Esophagus muscularis mucosa (tissue), 3 donors: ENCODE data around the gene SAXO2.

ENCODE experiments used
- POLR2A ChIP-seq: fragments of 450-650 bp; IDR thresholded peaks from one replicate; pipeline ENCODE4 v1.6.1; 2017; ENCODE audit warnings: antibody characterized with exemption, moderate library complexity, mild to moderate bottlenecking, low read depth
- POLR2AphosphoS5 ChIP-seq, 2 donors: sonication (generic); formaldehyde crosslinking; IDR thresholded peaks; one replicate each; pipeline ENCODE4 v1.6.1; 2017; ENCODE audit warnings: antibody characterized with exemption in 2 of 2
- TF ChIP-seq, protein P1 (sequence below), 3 experiments: fragments of 200-600 bp in 2 of 3; fragments of 450-650 bp in 1 of 3; sonication (generic) in 2 of 3; IDR thresholded peaks; one replicate each; pipeline ENCODE4 v1.5.1; 2017 to 2019; ENCODE audit warnings: antibody characterized with exemption in 3 of 3, mild to moderate bottlenecking in 2 of 3, moderate library complexity in 1 of 3

GRCh38 chr15:82292271-82292670 lies 29.7 kb downstream of the SAXO2 start:
- TF ChIP-seq, protein P1, sequence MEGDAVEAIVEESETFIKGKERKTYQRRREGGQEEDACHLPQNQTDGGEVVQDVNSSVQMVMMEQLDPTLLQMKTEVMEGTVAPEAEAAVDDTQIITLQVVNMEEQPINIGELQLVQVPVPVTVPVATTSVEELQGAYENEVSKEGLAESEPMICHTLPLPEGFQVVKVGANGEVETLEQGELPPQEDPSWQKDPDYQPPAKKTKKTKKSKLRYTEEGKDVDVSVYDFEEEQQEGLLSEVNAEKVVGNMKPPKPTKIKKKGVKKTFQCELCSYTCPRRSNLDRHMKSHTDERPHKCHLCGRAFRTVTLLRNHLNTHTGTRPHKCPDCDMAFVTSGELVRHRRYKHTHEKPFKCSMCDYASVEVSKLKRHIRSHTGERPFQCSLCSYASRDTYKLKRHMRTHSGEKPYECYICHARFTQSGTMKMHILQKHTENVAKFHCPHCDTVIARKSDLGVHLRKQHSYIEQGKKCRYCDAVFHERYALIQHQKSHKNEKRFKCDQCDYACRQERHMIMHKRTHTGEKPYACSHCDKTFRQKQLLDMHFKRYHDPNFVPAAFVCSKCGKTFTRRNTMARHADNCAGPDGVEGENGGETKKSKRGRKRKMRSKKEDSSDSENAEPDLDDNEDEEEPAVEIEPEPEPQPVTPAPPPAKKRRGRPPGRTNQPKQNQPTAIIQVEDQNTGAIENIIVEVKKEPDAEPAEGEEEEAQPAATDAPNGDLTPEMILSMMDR (IDR thresholded peaks at IDR 0.05) = no peak
- TF ChIP-seq POLR2A = no peak
- no peak for TF ChIP-seq POLR2AphosphoS5 (IDR thresholded peaks at IDR 0.05)
